OCI-LY7 (cell line): Measurements from ENCODE around the gene PPP2R3A.

ENCODE experiments used
- CTCF ChIP-seq: fragments of 200-600 bp; sonication (generic); conservative IDR thresholded peaks from 2 replicates; pipeline ENCODE4 v1.5.1; 2014; ENCODE audit warnings: mild to moderate bottlenecking, antibody characterized with exemption, low read length, moderate library complexity, mixed read lengths
- EZH2phosphoT487 ChIP-seq: fragments of 200-600 bp; sonication (generic); IDR thresholded peaks from 2 replicates; pipeline ENCODE4 v1.6.1; 2018; ENCODE audit warnings: low read depth, borderline replicate concordance, mild to moderate bottlenecking, mixed run types, antibody characterized with exemption, low read length, moderate library complexity, mixed read lengths

- no peak for TF ChIP-seq CTCF
- TF ChIP-seq EZH2phosphoT487, result no peak
Observed at GRCh38 chr3:135973841-135974240, 8.3 kb downstream of the PPP2R3A start.
